Osteocyte (in vitro differentiated cells): ENCODE results near the gene SF3B3. TPM values are rescaled to one million over a fixed set of nuclear protein-coding genes. Genes with fewer than 3 reads are reported as not detected.
"Not testable (repeated sequence)": the region's sequence is repeated elsewhere in the genome, so short reads cannot be mapped to it uniquely, and the experiment has no call there.

Source experiments
- DNase-seq: peaks from one replicate; pipeline ENCODE4 v3.0.0; 2021; ENCODE audit warnings: mixed read lengths; ENCODE audit not compliant: unreplicated experiment; ENCODE audit errors: extremely low spot score
- H3K27ac Mint-ChIP-seq: one replicate; pipeline ENCODE4 v1.8.0; 2021; ENCODE audit warnings: mild to moderate bottlenecking, mixed read lengths; ENCODE audit not compliant: unreplicated experiment
- H3K27me3 Mint-ChIP-seq: one replicate; pipeline ENCODE4 v1.8.0; 2021; ENCODE audit warnings: mixed read lengths; ENCODE audit not compliant: unreplicated experiment
- H3K36me3 Mint-ChIP-seq: one replicate; pipeline ENCODE4 v1.8.0; 2021; ENCODE audit warnings: mixed read lengths; ENCODE audit not compliant: unreplicated experiment
- H3K4me1 Mint-ChIP-seq: one replicate; pipeline ENCODE4 v1.8.0; 2021; ENCODE audit warnings: mixed read lengths; ENCODE audit not compliant: unreplicated experiment
- H3K4me3 Mint-ChIP-seq: one replicate; pipeline ENCODE4 v1.8.0; 2021; ENCODE audit warnings: mild to moderate bottlenecking, moderate library complexity, mixed read lengths; ENCODE audit not compliant: unreplicated experiment
- H3K9me3 Mint-ChIP-seq: one replicate; pipeline ENCODE4 v1.8.0; 2021; ENCODE audit warnings: mixed read lengths; ENCODE audit not compliant: unreplicated experiment
- CTCF ChIP-seq: fragments of 200-600 bp; sonication (generic); IDR thresholded peaks from 2 replicates; pipeline ENCODE4 v1.5.0; 2021; ENCODE audit warnings: antibody characterized with exemption, mild to moderate bottlenecking, moderate library complexity
- total RNA-seq: library from RNA; stranded (reverse); gene quantifications from 2 replicates; pipeline ENCODE4 v1.2.1, GENCODE V29; 2021

The SF3B3 gene
- total RNA-seq, 1 donor from 2014 or later: 307 TPM

DNA sequence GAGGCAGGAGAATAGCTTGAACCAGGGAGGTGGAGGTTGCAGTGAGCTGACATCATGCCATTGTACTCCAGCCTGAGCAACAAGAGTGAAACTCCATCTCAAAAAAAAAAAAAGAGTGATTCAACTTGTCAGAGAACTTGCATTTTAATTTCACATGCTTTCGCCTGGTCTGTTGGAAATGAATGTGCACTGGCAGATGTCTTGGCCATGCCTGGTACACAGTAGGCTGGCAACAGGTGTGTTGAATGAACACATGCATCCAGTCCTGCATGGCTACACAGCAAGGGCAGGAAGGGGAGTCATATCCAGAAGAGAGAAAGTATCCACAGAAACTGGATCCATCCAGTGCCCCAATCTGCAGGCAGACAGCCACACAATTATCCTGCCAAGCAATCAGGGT, 11.8 kb upstream of the SF3B3 start:
- Mint-ChIP-seq H3K27me3 (no peaks in the 10 kb centered on the region), H3K27ac (no peak overlapping the region), H3K4me1 (no peaks in the 10 kb centered on the region), H3K36me3 (peaks cover 37% of the 10 kb centered on the region), H3K4me3 (no peak overlapping the region), H3K9me3 (no peaks in the 10 kb centered on the region)
- no peak for TF ChIP-seq CTCF
- DNase-seq: no peak

DNA sequence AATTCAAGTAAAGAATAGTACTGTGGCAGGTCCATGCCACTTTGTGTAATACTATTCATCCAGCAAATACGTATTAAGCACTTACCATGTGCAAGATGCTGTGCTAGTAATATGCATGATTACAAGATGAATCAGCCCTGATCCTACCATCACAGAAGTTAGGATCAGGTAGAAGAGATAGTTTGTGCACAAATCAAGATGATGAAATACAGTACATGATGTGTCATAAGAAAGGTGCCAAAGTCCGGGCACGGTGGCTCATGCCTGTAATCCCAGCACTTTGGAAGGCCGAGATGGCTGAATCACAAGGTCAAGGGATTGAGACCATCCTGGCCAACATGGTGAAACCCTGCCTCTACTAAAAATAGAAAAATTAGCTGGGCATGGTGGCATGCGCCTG, 11.2 kb upstream of the SF3B3 start:
- Mint-ChIP-seq H3K9me3 (no peaks in the 10 kb centered on the region), H3K27me3 (no peaks in the 10 kb centered on the region), H3K4me3 (no peak overlapping the region), H3K4me1 (no peaks in the 10 kb centered on the region), H3K27ac (no peak overlapping the region), H3K36me3 (peaks cover 37% of the 10 kb centered on the region)
- no peak for DNase-seq
- TF ChIP-seq CTCF: no peak

- Mint-ChIP-seq H3K27me3 (no peaks in the 10 kb centered on the region), H3K9me3 (no peaks in the 10 kb centered on the region), H3K27ac (no peak overlapping the region), H3K36me3 (peaks cover 12% of the 10 kb centered on the region), H3K4me1 (peaks cover 32% of the 10 kb centered on the region), H3K4me3 (no peak overlapping the region)
- TF ChIP-seq CTCF: no peak
- DNase-seq: no peak
Measured at GRCh38 chr16:70520612-70521297, 2.9 kb upstream of the SF3B3 start.

DNA sequence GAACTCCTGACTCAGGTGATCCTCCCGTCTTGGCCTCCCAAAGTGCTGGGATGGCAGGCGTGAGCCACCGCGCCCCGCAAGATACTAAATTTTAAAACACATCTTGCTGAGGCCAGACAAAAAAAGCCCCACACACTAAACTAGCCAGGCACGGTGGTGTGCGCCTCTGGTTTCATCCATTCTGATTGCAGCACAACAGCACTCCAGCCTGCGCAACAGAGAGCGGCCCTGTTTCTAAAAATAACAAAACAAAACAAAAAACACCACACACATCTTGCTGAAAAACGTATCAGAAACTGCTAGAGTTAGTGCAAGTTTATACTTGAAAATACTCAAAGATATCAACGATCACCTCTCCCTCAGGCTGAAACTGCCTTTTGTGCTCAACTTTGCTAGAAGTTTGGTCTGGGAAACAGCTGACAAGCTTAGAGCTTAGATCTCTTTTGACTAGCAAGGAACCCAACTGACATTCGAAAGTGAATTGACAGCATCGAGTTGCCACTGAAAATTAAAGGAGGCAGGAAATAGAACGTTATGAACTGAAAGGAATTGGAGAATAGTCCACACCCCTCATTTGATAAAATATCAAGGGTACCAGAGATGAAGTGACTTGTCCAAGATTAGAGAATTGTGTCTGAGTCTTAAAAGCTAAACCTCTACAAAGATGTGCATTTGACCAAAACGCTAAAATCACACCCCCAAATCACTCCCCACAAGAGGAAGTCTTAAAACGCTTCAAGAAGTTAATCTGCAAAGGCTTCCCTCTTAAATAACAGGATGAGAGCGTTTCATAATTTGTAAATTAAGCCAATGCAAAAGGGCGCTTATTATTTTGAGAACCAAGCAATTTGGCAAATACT, 1.2 kb upstream of the SF3B3 start:
- TF ChIP-seq CTCF: no peak
- H3K4me1 Mint-ChIP-seq: peaks cover 45% of the 10 kb centered on the region
- peak overlapping the region; percentile 95 for H3K27ac Mint-ChIP-seq
- no peak for DNase-seq
- H3K27me3 Mint-ChIP-seq: no peaks in the 10 kb centered on the region
- peak overlapping the region; percentile 91 for H3K4me3 Mint-ChIP-seq
- H3K9me3 Mint-ChIP-seq: no peaks in the 10 kb centered on the region
- peaks cover 21% of the 10 kb centered on the region for H3K36me3 Mint-ChIP-seq

- Mint-ChIP-seq H3K27me3 (no peaks in the 10 kb centered on the region), H3K9me3 (no peaks in the 10 kb centered on the region), H3K4me3 (peak within 1 kb of the TSS; percentile 91), H3K27ac (peak within 1 kb of the TSS; percentile 95), H3K36me3 (peaks cover 17% of the 10 kb centered on the region), H3K4me1 (peaks cover 51% of the 10 kb centered on the region)
- TF ChIP-seq CTCF: no peak
- peak; percentile 94 for DNase-seq
Measured at GRCh38 chr16:70523076-70523742, 407 bp upstream of the SF3B3 start, which contains the start of gene COG4. Gene COG4 (minus strand): TSS chr16:70523554. CDS start chr16:70523543, 11 bp downstream.

DNA sequence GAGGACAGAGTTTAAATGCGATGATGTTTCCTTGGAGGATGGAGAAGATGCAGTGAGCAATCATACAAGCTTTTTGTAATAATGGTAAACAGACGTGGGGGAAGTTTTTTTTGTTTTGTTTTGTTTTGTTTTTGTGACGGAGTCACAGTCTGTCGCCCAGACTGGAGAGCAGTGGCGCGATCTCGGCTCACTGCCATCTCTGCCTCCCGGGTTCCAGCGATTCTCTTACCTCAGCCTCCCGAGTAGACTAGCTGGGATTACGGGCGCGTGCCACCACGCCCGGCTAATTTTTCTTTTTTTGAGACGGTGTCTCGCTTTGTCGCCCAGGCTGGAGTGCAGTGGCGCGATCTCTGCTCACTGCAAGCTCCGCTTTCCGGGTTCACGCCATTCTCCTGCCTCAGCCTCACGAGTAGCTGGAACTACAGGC, 796 bp downstream of the SF3B3 start:
- peak overlapping the region; percentile 95 for H3K27ac Mint-ChIP-seq
- peaks cover 27% of the 10 kb centered on the region for H3K36me3 Mint-ChIP-seq
- not testable (repeated sequence) for H3K27me3 Mint-ChIP-seq, H3K9me3 Mint-ChIP-seq, DNase-seq
- H3K4me3 Mint-ChIP-seq: peak overlapping the region; percentile 91
- peaks cover 59% of the 10 kb centered on the region for H3K4me1 Mint-ChIP-seq
